Anterior cingulate cortex (tissue), 58 donors: ENCODE results near the gene SMARCA1.

Source experiments
- DNase-seq, 58 donors: peaks; one replicate each; lab custom pipeline; 2025; lab: John Stamatoyannopoulos, UW

SMARCA1 gene

DNA sequence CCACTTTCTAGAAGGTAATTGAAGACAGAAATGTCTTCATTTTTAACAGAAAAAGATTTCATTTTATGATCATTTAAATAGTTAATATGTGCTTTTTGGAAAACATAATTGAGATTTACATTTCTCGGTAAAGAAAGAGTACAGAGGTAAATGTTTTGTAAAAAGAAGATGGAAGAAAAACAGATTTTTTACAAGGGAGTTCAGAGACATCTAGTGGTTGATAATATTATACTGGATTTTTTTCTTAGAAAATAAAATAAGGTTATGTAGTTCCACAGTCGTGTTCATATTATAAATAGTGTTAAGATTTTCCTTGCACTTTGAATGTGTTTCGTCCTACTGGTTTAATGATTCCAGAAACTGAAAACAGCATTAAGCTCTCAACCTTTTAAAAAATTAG lies 60.6 kb downstream of the SMARCA1 start:
- no peak for DNase-seq

DNA sequence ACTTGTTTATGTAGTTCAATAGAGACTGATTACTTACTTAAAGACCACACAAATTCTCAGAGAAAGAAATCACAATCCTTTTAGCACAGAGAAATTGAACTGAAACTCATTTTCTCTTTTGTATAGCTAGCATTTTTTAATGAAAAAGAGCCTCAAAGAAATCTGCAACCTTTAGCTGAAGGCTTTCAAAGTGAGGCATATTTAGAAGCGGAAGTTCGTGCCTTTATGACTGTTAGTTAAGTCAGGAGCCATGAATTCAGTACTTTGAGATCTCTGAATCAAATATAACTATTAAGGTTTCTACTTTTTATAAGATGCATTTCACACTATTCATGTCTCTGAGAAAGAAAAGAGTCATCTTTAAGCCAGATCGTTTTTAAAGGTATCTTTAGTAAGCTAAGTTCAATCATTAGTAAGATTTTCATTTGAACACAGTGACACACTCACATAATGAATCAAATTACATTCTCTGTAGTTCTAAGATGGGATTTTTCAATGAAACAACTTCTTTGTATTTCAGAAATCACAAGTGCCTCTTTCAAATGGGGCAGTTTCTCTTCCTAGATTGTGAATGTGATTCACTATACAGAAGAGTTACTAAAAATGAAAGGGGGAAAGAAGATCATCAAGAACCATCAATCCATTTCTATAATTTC lies 61.4 kb downstream of the SMARCA1 start:
- DNase-seq = no peak

DNA sequence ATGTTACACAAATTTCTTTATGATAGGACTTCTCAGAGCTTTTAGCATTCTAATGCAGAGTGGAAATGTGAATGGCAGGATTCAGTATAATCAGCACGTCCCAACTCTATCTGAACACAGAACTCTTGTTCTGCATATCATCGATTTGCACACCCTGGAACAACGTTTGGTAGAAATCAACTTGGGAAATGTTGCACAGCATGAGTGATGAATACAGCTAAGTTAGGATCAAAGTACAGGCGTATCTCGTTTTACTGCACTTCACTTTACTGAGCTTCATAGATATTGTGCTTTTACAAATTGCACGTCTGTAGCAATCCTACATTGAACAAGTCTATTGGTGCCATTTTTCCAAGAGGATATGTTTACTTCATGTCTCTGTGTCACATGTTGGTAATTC lies 70.8 kb downstream of the SMARCA1 start:
- no peak for DNase-seq

DNA sequence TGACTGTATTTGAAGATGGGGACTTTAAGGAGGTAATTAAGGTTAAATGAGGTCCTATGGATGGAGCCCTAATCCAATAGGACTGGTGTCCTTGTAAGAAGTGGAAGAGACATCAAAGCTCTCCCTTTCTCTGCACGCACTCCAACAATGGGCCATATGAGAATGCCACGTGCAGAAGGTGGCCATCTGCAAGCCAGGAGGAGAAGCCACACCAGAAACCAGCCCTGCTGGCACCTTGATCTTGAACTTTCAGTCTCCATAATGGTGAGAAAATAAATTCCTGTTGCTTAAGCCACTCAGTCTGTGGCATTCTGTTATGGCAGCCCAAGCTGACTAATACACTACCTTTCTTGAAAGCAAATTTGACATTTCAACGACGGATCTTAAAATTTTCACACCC lies 73.2 kb downstream of the SMARCA1 start:
- no peak for DNase-seq

DNA sequence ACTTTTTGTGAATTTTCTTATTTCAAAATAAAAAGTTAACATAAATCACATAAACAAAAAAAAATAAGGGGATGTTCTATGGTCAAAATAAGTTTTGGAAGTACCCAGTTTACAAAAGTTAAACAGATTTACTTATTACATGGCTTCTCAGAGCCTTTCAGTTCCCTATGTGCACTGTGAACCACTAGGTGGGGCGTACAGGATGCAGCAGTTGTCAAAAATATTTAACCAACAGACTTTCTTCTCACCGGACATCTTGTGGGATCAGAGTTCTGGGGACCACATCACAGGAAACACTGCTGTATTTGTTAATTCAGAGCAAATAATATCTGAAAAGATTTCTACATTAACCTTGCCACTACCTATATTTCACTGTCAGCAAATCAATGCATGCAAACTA lies 74.1 kb downstream of the SMARCA1 start:
- no peak for DNase-seq

DNA sequence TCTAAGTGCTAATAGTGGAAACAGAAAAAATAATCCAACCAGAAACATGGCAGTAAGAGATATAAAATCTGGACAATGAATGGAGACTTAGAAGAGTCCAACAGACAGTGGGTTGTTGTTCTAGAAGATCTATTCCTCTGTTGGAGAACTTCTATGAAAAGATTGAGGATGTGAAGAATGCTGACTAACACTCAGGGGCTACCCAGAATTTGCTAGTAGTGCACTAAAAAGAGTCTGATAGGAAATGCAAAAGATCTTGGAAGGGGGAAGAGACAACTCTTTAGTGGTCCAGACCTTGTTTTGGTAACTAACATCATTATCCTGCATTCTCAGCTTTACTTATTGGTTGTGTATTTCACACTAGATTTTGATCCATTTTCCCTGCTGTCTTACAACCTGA lies 77.9 kb downstream of the SMARCA1 start:
- no peak for DNase-seq

DNA sequence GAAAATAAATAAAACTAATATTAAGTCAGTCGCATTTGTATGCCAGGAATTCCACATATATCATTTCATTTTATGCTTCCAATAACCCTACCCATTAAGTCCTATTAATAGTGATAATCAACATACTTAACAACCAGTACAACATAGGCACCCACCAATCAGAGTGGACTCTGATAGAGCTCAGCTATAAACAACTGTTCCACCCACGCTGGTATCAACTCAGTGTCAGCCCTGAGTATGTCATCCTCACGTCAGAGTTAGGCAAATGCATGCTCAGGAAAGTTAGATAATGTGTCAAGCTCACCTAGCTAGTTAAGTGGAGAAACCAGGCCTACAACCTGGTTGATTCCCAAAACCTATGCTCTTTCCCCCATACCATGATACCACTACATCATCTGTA lies 89.3 kb downstream of the SMARCA1 start:
- no peak for DNase-seq

DNA sequence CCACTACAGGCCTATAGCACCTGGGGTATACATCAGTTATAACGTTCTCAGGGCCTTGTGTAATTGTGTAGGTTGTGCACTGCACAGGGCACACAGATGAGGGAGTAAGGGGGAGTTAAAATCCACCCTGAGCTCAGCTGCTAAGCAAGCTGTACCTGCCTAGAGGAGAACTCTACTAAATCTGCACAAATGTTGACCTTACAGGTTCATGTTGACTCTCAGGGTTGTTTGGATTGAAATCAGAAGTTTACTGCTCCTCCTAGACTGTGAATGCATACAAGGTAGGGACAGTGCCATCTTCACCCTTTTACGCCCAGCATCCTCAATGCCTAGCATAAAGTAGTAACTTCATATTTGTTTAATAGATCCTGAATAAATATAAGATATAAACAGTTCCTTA lies 89.8 kb downstream of the SMARCA1 start:
- no peak for DNase-seq

DNA sequence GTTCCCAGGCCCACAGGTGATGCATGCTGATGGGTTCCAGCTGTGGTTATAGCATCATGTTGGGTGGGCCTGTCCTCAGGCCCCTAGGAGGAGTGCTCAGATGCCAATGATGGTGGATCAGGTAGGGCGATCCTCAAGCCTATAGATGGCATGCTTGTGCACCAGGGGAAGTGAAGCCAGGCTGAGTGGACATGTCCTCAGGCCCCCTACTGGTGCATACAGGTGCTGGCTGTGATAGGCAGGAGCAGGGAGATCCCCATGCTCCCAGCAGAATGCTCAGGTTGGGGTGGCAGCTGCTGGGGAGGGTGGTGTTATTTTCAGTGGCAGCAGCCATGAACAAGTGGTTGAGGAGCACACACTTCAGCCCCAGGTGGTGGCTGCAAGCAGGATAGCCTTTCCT lies 96.0 kb downstream of the SMARCA1 start:
- no peak for DNase-seq

DNA sequence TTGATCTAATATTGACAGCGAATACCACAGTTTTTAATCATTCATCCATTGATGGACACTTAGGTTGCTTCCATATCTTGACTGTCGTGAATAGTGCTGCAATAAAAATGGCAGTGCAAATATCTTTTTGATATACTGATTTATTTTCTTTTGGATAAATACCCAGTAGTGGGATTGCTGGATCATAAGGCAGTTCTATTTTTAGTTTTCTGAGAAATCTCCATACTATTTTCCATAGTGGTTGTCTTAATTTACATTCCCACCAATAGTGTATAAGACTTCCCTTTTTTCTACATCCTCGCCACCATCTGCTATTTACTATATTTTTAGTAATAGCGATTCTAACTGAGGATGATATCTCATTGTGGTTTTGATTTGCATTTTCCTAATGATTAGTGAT lies 100.1 kb downstream of the SMARCA1 start:
- DNase-seq = no peak

DNA sequence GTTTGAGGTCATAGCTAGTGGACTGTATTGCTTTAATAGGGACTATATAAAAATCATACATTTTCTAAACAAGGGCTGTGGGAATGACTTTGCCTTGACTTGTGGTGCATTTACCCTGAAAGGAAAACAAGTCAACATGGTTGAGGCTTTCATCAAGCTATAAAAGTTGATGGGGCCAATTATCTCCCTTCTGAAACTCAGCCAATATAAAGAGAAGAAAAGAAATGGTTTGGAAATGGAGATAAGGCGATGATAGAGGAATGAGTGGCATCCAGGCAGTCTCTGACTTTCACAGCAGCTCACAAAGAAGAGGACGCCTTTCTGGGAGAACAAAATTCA lies 118.7 kb downstream of the SMARCA1 start:
- DNase-seq = no peak

DNA sequence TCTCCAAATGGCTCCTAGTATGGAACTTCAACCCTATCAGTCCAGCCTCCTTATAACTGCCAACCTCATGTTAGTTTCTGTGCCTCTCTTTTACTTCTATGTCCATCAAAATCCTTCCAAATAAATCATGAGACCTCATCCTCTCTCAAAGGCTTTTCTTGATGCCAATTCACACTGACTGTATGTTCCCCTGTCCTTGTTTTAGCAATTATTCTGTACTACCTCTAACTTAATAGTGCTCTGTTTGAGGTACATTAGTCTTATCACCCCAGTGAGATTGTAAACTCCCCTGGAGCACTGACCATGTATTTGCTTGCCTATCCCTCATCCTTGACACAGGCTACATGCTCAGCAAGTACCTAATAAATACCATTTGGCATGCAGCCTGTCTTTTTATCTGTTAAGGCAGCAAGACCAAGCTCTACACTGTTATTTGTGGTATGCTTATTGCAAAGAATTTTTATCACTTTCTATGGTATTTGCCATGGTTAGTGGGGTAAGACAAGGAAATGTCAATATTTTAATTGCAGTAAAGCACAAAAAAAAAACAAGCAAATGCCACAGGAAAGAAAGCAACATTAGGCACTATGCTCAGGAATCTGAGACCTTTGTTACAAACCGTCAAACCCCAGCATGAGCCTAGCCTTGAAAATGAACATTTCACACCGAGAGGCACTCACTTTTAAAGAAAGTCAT lies 119.2 kb downstream of the SMARCA1 start:
- DNase-seq = no peak
